PC-9 (cell line): ENCODE results near the gene ARID5B.

Experiments
- EZH2 ChIP-seq: fragments of 200-600 bp; sonication (generic); IDR thresholded peaks from 2 replicates; pipeline ENCODE4 v1.8.0; 2017; ENCODE audit warnings: antibody characterized with exemption, low read depth
- TF ChIP-seq, protein P1 (sequence below): fragments of 200-600 bp; sonication (generic); conservative IDR thresholded peaks from 2 replicates; pipeline ENCODE4 v1.6.1; 2017; ENCODE audit warnings: mixed run types, antibody characterized with exemption, mild to moderate bottlenecking, moderate library complexity

- TF ChIP-seq, protein P1, sequence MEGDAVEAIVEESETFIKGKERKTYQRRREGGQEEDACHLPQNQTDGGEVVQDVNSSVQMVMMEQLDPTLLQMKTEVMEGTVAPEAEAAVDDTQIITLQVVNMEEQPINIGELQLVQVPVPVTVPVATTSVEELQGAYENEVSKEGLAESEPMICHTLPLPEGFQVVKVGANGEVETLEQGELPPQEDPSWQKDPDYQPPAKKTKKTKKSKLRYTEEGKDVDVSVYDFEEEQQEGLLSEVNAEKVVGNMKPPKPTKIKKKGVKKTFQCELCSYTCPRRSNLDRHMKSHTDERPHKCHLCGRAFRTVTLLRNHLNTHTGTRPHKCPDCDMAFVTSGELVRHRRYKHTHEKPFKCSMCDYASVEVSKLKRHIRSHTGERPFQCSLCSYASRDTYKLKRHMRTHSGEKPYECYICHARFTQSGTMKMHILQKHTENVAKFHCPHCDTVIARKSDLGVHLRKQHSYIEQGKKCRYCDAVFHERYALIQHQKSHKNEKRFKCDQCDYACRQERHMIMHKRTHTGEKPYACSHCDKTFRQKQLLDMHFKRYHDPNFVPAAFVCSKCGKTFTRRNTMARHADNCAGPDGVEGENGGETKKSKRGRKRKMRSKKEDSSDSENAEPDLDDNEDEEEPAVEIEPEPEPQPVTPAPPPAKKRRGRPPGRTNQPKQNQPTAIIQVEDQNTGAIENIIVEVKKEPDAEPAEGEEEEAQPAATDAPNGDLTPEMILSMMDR = no peak
- no peak for TF ChIP-seq EZH2
These were observed 93.7 kb downstream of the ARID5B start for GRCh38 chr10:61995220-61995503.
